Measurements from ENCODE around the gene ZNF215. TPM values are rescaled to one million over a fixed set of nuclear protein-coding genes. Genes with fewer than 3 reads are reported as not detected.

ZNF215 gene
- total and polyA plus RNA-seq, 2 donors (not counting 3 experiments of a cell fraction or from before 2014, with no cell fraction given), result 1.2 to 2.9 TPM

DNA sequence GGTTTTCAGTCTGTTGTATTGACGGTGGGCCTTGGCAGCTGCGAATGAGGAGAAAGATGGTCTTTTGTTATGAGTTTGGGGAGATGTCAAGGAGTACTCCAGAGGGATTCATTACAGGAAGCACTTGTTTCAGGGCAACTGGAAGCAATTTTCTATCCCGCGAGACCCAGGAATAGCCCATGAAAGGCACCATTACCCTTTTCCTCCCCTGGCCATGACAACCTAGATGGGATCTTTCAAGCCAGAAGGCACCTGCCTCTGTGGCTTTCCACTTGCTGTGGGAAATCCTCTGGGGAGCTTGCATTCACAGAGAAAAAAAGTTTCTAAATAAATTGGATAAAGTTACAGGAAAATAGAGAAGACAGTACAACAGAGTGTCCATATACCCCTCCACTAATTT lies 2.7 kb downstream of the ZNF215 start:
- intact Hi-C loops (cut with micrococcal nuclease) (loop anchor here (5.0 kb wide), 1 partner anchor 63 kb away; no protein-coding TSS in a partner anchor), dilution Hi-C loops (cut with MboI; ENCODE audit: extremely low pct_ligation_motif_present, low sequenced_read_pairs) (no loop called here)
- POLR2A ChIA-PET, result no interaction called here
- H3K27me3 ChIP-seq (ENCODE audit: control insufficient read depth in 2 of 2, insufficient read depth in 2 of 2, low read length in 2 of 2), result no peaks in the 10 kb centered on the region
- H3K4me2 ChIP-seq (ENCODE audit: insufficient read depth, low read length), result no peak overlapping the region
- no TSS peak for BruUV-seq (replicated peaks)
- H3K4me1 ChIP-seq (ENCODE audit: control insufficient read depth, extremely low read depth, insufficient read depth, low read length), result peaks cover 13% of the 10 kb centered on the region
- H3K79me2 ChIP-seq (ENCODE audit: control insufficient read depth, insufficient read depth, low read length), result peaks cover 5% of the 10 kb centered on the region
- TF ChIP-seq, protein P1, sequence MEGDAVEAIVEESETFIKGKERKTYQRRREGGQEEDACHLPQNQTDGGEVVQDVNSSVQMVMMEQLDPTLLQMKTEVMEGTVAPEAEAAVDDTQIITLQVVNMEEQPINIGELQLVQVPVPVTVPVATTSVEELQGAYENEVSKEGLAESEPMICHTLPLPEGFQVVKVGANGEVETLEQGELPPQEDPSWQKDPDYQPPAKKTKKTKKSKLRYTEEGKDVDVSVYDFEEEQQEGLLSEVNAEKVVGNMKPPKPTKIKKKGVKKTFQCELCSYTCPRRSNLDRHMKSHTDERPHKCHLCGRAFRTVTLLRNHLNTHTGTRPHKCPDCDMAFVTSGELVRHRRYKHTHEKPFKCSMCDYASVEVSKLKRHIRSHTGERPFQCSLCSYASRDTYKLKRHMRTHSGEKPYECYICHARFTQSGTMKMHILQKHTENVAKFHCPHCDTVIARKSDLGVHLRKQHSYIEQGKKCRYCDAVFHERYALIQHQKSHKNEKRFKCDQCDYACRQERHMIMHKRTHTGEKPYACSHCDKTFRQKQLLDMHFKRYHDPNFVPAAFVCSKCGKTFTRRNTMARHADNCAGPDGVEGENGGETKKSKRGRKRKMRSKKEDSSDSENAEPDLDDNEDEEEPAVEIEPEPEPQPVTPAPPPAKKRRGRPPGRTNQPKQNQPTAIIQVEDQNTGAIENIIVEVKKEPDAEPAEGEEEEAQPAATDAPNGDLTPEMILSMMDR (IDR thresholded peaks at IDR 0.05; ENCODE audit: extremely low read depth in 1 of 2, insufficient read depth in 1 of 2, low read depth in 1 of 2, low read length in 2 of 2), result no peak
- no peak overlapping the region for H3K27ac ChIP-seq (ENCODE audit: insufficient read depth, low read depth, low read length)
- H2AFZ ChIP-seq (ENCODE audit: low read depth, low read length), result no peak overlapping the region
- no peak overlapping the region for H3K4me3 ChIP-seq (replicated peaks in 1 of 3; ENCODE audit: insufficient read depth in 1 of 3, low read depth in 1 of 3, low read length in 3 of 3)
- no peak overlapping the region for H3K9ac ChIP-seq (replicated peaks; ENCODE audit: extremely low read depth, insufficient read depth, low read length)
- CTCF ChIA-PET, result no interaction called here
- no peaks in the 10 kb centered on the region for H4K20me1 ChIP-seq (replicated peaks; ENCODE audit: control insufficient read depth, extremely low read depth, insufficient read depth, low read length)
- H3K9me1 ChIP-seq (replicated peaks; ENCODE audit: control insufficient read depth, extremely low read depth, insufficient read depth, low read length), result peaks cover 2% of the 10 kb centered on the region
- no peaks in the 10 kb centered on the region for H3K9me3 ChIP-seq (replicated peaks; ENCODE audit: control insufficient read depth, insufficient read depth, low read length)
- no peaks in the 10 kb centered on the region for H3K36me3 ChIP-seq (ENCODE audit: control insufficient read depth in 2 of 2, extremely low read depth in 1 of 2, insufficient read depth in 2 of 2, low read length in 2 of 2)
- no peak for DNase-seq (ENCODE audit: low read depth, low spot score)
- FAIRE-seq, result no peak

DNA sequence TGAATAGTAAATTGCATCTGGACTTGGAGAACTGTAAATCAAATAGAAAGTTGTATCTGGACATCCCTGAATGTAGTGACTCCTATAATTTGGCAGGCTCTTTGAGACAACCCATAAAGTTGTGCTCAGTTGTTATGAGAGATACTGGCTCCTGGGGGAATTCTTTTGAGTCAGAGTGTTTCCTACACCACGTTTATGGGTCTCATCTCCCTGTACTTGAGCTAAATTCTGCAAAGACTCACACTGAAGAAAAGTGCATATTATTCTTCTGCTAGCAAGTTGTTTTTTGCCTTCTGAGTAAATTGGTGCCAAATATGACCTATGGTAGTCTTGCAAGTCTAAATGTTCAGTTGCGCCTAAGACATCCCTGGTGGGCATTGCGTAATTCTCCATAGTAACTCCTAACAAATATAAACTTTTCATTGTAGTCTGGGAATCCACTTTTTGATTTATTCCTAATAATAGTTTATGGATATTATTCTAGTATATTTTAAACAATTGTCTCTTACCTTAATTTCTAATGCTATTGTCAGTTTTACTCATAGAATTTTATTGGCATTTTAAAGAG lies 5.0 kb downstream of the ZNF215 start:
- DNase-seq (ENCODE audit: low read depth, low spot score) (no peak), FAIRE-seq (no peak)
- H3K27ac ChIP-seq (ENCODE audit: insufficient read depth, low read depth, low read length), result no peak overlapping the region
- intact Hi-C loops (cut with micrococcal nuclease), result no loop called here
- no peaks in the 10 kb centered on the region for H4K20me1 ChIP-seq (replicated peaks; ENCODE audit: control insufficient read depth, extremely low read depth, insufficient read depth, low read length)
- H3K36me3 ChIP-seq (ENCODE audit: control insufficient read depth in 2 of 2, extremely low read depth in 1 of 2, insufficient read depth in 2 of 2, low read length in 2 of 2), result no peaks in the 10 kb centered on the region
- TF ChIP-seq JUN (IDR thresholded peaks at IDR 0.05; ENCODE audit: borderline replicate concordance, insufficient read depth, insufficient read length, low read depth) (no peak), POLR2AphosphoS5 (IDR thresholded peaks at IDR 0.05; ENCODE audit: insufficient read depth, low read depth, low read length) (no peak), EZH2 (IDR thresholded peaks at IDR 0.05; ENCODE audit: borderline replicate concordance, low read depth, low read length, severe bottlenecking) (no peak), MYC (IDR thresholded peaks at IDR 0.05; ENCODE audit: low read depth, low read length) (no peak), FOS (IDR thresholded peaks at IDR 0.05; ENCODE audit: borderline replicate concordance, insufficient read depth, low read length) (no peak), POLR2A (IDR thresholded peaks at IDR 0.05; ENCODE audit: low read depth, low read length) (no peak), GATA2 (IDR thresholded peaks at IDR 0.05; ENCODE audit: insufficient read depth, insufficient read length, low read depth, low read length) (no peak)
- TF ChIP-seq, protein P1 (IDR thresholded peaks at IDR 0.05; ENCODE audit: extremely low read depth in 1 of 2, insufficient read depth in 1 of 2, low read depth in 1 of 2, low read length in 2 of 2), result no peak
- TF ChIP-seq, protein P2, sequence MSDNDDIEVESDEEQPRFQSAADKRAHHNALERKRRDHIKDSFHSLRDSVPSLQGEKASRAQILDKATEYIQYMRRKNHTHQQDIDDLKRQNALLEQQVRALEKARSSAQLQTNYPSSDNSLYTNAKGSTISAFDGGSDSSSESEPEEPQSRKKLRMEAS (IDR thresholded peaks at IDR 0.05; ENCODE audit: insufficient read depth, insufficient read length), result no peak
- no peak overlapping the region for H2AFZ ChIP-seq (ENCODE audit: low read depth, low read length)
- no TSS peak for BruUV-seq (replicated peaks)
- no peaks in the 10 kb centered on the region for H3K9me3 ChIP-seq (replicated peaks; ENCODE audit: control insufficient read depth, insufficient read depth, low read length)
- ChIA-PET CTCF (interaction anchor here (0.5 kb wide), 1 partner anchor 119 kb away, joined by 3 read pairs; no protein-coding TSS in a partner anchor), POLR2A (no interaction called here)
- peaks cover 7% of the 10 kb centered on the region for H3K4me1 ChIP-seq (ENCODE audit: control insufficient read depth, extremely low read depth, insufficient read depth, low read length)
- H3K9me1 ChIP-seq (replicated peaks; ENCODE audit: control insufficient read depth, extremely low read depth, insufficient read depth, low read length), result peaks cover 2% of the 10 kb centered on the region
- peaks cover 5% of the 10 kb centered on the region for H3K79me2 ChIP-seq (ENCODE audit: control insufficient read depth, insufficient read depth, low read length)
- H3K4me3 ChIP-seq (replicated peaks in 1 of 3; ENCODE audit: insufficient read depth in 1 of 3, low read depth in 1 of 3, low read length in 3 of 3), result no peak overlapping the region
- H3K27me3 ChIP-seq (ENCODE audit: control insufficient read depth in 2 of 2, insufficient read depth in 2 of 2, low read length in 2 of 2), result no peaks in the 10 kb centered on the region
- dilution Hi-C loops (cut with MboI; ENCODE audit: extremely low pct_ligation_motif_present, low sequenced_read_pairs), result no loop called here
- no peak overlapping the region for H3K9ac ChIP-seq (replicated peaks; ENCODE audit: extremely low read depth, insufficient read depth, low read length)
- H3K4me2 ChIP-seq (ENCODE audit: insufficient read depth, low read length), result no peak overlapping the region
